B cell (primary cell): Measurements from ENCODE around the gene CDT1. TPM values are rescaled to one million over a fixed set of nuclear protein-coding genes. Genes with fewer than 3 reads are reported as not detected.
"Not testable (repeated sequence)": the region's sequence is repeated elsewhere in the genome, so short reads cannot be mapped to it uniquely, and the experiment has no call there.

Experiments
- ATAC-seq: fragments of 200-7000 bp; cut with Tn5 transposase; one replicate; pipeline ENCODE4 v1.10.0; 2021; ENCODE audit warnings: low read depth, mild to moderate bottlenecking, moderate number of reproducible peaks, moderate library complexity
- CTCF ChIA-PET: fragments of 350-600 bp; sonication (Branson Sonifier 250); formaldehyde crosslinking; loops from one replicate; lab custom pipeline; 2021; ENCODE audit warnings: antibody characterized with exemption, inconsistent platforms; lab: Charles Lee
- POLR2A ChIA-PET: fragments of 350-600 bp; sonication (Branson Sonifier 250); formaldehyde crosslinking; loops from one replicate; lab custom pipeline; 2021; ENCODE audit warnings: antibody characterized with exemption; lab: Charles Lee
- DNase-seq: peaks from one replicate; pipeline ENCODE4 v3.0.0; 2013
- H2AFZ ChIP-seq: 2 replicates; pipeline ENCODE4 v1.6.1; 2012; ENCODE audit warnings: mild to moderate bottlenecking, low read depth, low read length; ENCODE audit not compliant: insufficient read depth, poor library complexity, severe bottlenecking
- H3K27ac ChIP-seq, 2 donors: 1 replicate in 1 of 2; 2 replicates in 1 of 2; pipeline ENCODE4 v1.5.1; 2012 to 2013; ENCODE audit warnings: low read length in 2 of 2, mild to moderate bottlenecking in 2 of 2, moderate library complexity in 1 of 2
- H3K27me3 ChIP-seq, 4 experiments: fragments of 200-600 bp in 1 of 4; sonication (generic) in 1 of 4; replicated peaks in 1 of 4; 1 replicate in 2 of 4; 2 replicates in 2 of 4; pipeline versions ENCODE4 v1.6.1 to v1.7.0; 2013 to 2016; ENCODE audit warnings: low read length in 3 of 4, mild to moderate bottlenecking in 2 of 4, mixed read lengths in 1 of 4, moderate library complexity in 1 of 4; ENCODE audit not compliant: insufficient read depth in 4 of 4, control insufficient read depth in 3 of 4; ENCODE audit errors: control extremely low read depth in 1 of 4
- H3K36me3 ChIP-seq, 2 experiments: replicated peaks in 1 of 2; 1 replicate in 1 of 2; 2 replicates in 1 of 2; pipeline versions ENCODE4 v1.6.1 to v1.7.1; 2013; ENCODE audit warnings: low read length in 1 of 2; ENCODE audit not compliant: insufficient read depth in 2 of 2, control insufficient read depth in 1 of 2; ENCODE audit errors: control extremely low read depth in 1 of 2, extremely low read depth in 1 of 2
- H3K4me1 ChIP-seq, 2 donors: fragments of 200-600 bp in 1 of 2; sonication (generic) in 1 of 2; 1 replicate in 1 of 2; 2 replicates in 1 of 2; pipeline versions ENCODE4 v1.5.1 to v1.6.1; 2013 to 2017; ENCODE audit warnings: low read length in 2 of 2; ENCODE audit not compliant: control insufficient read depth in 2 of 2, insufficient read depth in 2 of 2
- H3K4me2 ChIP-seq: replicated peaks from 2 replicates; pipeline ENCODE3; 2012; ENCODE audit warnings: mild to moderate bottlenecking, low read depth, low read length; ENCODE audit not compliant: poor library complexity, severe bottlenecking
- H3K4me3 ChIP-seq, 5 experiments: fragments of 200-600 bp in 1 of 5; sonication (generic) in 1 of 5; 1 replicate in 3 of 5; 2 replicates in 2 of 5; pipeline versions ENCODE4 v1.5.1 to v1.7.0; 2011 to 2016; ENCODE audit warnings: low read length in 4 of 5, mild to moderate bottlenecking in 4 of 5, low read depth in 2 of 5, control low read depth in 1 of 5, moderate library complexity in 1 of 5; ENCODE audit not compliant: insufficient read depth in 1 of 5; ENCODE audit errors: control extremely low read depth in 1 of 5, extremely low read depth in 1 of 5
- H3K79me2 ChIP-seq: fragments of 200-600 bp; sonication (generic); one replicate; pipeline ENCODE4 v1.6.0; 2016; ENCODE audit warnings: low read length; ENCODE audit not compliant: control insufficient read depth, insufficient read depth
- H3K9ac ChIP-seq: fragments of 200-600 bp; sonication (generic); 2 replicates; pipeline ENCODE4 v1.6.1; 2017; ENCODE audit warnings: mild to moderate bottlenecking, low read length, moderate library complexity
- H3K9me3 ChIP-seq, 3 donors: one replicate each; pipeline versions ENCODE4 v1.6.1 to v1.7.1; 2013; ENCODE audit warnings: low read length in 2 of 3; ENCODE audit not compliant: control insufficient read depth in 2 of 3, insufficient read depth in 1 of 3; ENCODE audit errors: control extremely low read depth in 1 of 3
- H4K20me1 ChIP-seq: 2 replicates; pipeline ENCODE4 v1.6.0; 2012; ENCODE audit warnings: mild to moderate bottlenecking, low read length; ENCODE audit not compliant: insufficient read depth, control insufficient read depth, poor library complexity, severe bottlenecking
- H3K27ac Mint-ChIP-seq: one replicate; pipeline ENCODE4 v1.8.0; 2021; ENCODE audit warnings: mixed read lengths
- H3K27me3 Mint-ChIP-seq: one replicate; pipeline ENCODE4 v1.8.0; 2021; ENCODE audit warnings: mixed read lengths
- H3K4me1 Mint-ChIP-seq: one replicate; pipeline ENCODE4 v1.8.0; 2021; ENCODE audit warnings: mixed read lengths
- H3K4me3 Mint-ChIP-seq: one replicate; pipeline ENCODE4 v1.8.0; 2021; ENCODE audit warnings: mixed read lengths
- H3K9me3 Mint-ChIP-seq: one replicate; pipeline ENCODE4 v1.8.0; 2022; ENCODE audit warnings: mixed read lengths; ENCODE audit not compliant: insufficient read depth
- EZH2 ChIP-seq: IDR thresholded peaks from 2 replicates; pipeline ENCODE4 v1.6.1; 2012; ENCODE audit warnings: borderline replicate concordance, low read depth, mild to moderate bottlenecking, moderate library complexity, low read length; ENCODE audit not compliant: insufficient read depth, poor library complexity, severe bottlenecking
- WGBS: methylation state at CpG from one replicate; pipeline ENCODE4 v1.1.5; 2013; ENCODE audit warnings: missing lambda C conversion rate; ENCODE audit not compliant: insufficient coverage; 5-methylcytosine and 5-hydroxymethylcytosine counted together
- intact Hi-C: fragments of 100-400 bp; cut with micrococcal nuclease; formaldehyde crosslinking; loops from one replicate; pipeline ENCODE4 v1.10.0; 2022
- polyA plus RNA-seq: library from polyadenylated mRNA; depleted of rRNA; stranded (reverse); fragments of >200 nt; gene quantifications from 2 replicates; pipeline ENCODE4 v1.2.3, GENCODE V29; 2012
- total RNA-seq, 2 donors: library from RNA; stranded (reverse); fragments of 120-200 nt in 1 of 2; gene quantifications; 1 replicate in 1 of 2; 2 replicates in 1 of 2; pipeline versions ENCODE4 v1.2.3 to v1.2.4, GENCODE V29; 2013 to 2022
- TF ChIP-seq, protein P1 (sequence below): fragments of 200-600 bp; IDR thresholded peaks from one replicate; pipeline ENCODE4 v1.8.0; 2022; ENCODE audit warnings: antibody characterized with exemption, mild to moderate bottlenecking

Gene CDT1
- total and polyA plus RNA-seq, 2 donors (not counting 1 experiment from before 2014, with no cell fraction given), result 0.27 to 0.36 TPM

GRCh38 chr16:88787579-88788314 is 15.8 kb upstream of the CDT1 start:
- Mint-ChIP-seq H3K27ac (peak overlapping the region; percentile 63), H3K9me3 (no peaks in the 10 kb centered on the region), H3K4me3 (no peak overlapping the region), H3K27me3 (no peaks in the 10 kb centered on the region), H3K4me1 (peaks cover 39% of the 10 kb centered on the region)
- H4K20me1 ChIP-seq, result peaks cover 6% of the 10 kb centered on the region
- no peaks in the 10 kb centered on the region for H3K36me3 ChIP-seq
- peaks cover 0 to 3% (median 0%) of the 10 kb centered on the region in 3 donors for H3K9me3 ChIP-seq
- no peak overlapping the region for H2AFZ ChIP-seq
- peaks cover 46 to 53% of the 10 kb centered on the region in 2 donors for H3K4me1 ChIP-seq
- ATAC-seq (no peak), DNase-seq (no peak)
- no peak overlapping the region for H3K4me2 ChIP-seq
- intact Hi-C loops, result loop anchor here (10.0 kb wide), 2 partner anchors 153 to 333 kb away; partner anchors contain the start of genes IL17C and ZFPM1
- 93% methylated on average over 8 of the region's 11 CpGs for WGBS
- no peak for TF ChIP-seq EZH2
- TF ChIP-seq, protein P1, sequence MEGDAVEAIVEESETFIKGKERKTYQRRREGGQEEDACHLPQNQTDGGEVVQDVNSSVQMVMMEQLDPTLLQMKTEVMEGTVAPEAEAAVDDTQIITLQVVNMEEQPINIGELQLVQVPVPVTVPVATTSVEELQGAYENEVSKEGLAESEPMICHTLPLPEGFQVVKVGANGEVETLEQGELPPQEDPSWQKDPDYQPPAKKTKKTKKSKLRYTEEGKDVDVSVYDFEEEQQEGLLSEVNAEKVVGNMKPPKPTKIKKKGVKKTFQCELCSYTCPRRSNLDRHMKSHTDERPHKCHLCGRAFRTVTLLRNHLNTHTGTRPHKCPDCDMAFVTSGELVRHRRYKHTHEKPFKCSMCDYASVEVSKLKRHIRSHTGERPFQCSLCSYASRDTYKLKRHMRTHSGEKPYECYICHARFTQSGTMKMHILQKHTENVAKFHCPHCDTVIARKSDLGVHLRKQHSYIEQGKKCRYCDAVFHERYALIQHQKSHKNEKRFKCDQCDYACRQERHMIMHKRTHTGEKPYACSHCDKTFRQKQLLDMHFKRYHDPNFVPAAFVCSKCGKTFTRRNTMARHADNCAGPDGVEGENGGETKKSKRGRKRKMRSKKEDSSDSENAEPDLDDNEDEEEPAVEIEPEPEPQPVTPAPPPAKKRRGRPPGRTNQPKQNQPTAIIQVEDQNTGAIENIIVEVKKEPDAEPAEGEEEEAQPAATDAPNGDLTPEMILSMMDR, result no peak
- H3K9ac ChIP-seq, result no peak overlapping the region
- ChIA-PET POLR2A (interaction anchor here (0.8 kb wide), 1 partner anchor 50 kb away, joined by 4 read pairs; no protein-coding TSS in a partner anchor), CTCF (interaction anchor here (1.0 to 9.9 kb wide), 6 partner anchors 12 to 52 kb away, joined by 3 to 138 read pairs (median 4); no protein-coding TSS in a partner anchor)
- no peaks in the 10 kb centered on the region for H3K27me3 ChIP-seq
- no peak overlapping the region for H3K27ac ChIP-seq
- H3K4me3 ChIP-seq, result no peak overlapping the region
- peaks cover 4% of the 10 kb centered on the region for H3K79me2 ChIP-seq

GRCh38 chr16:88788749-88789148 is 14.8 kb upstream of the CDT1 start:
- CTCF ChIA-PET, result interaction anchor here (2.6 to 9.9 kb wide), 2 partner anchors 44 to 52 kb away, joined by 23 to 138 read pairs; no protein-coding TSS in a partner anchor
- H2AFZ ChIP-seq, H3K27me3 ChIP-seq, H3K9me3 Mint-ChIP-seq, H3K27me3 Mint-ChIP-seq, POLR2A ChIA-PET, H3K27ac Mint-ChIP-seq, H3K36me3 ChIP-seq, H4K20me1 ChIP-seq, H3K4me3 Mint-ChIP-seq, H3K4me2 ChIP-seq, H3K9me3 ChIP-seq, DNase-seq, ATAC-seq, H3K9ac ChIP-seq, H3K79me2 ChIP-seq, H3K4me3 ChIP-seq, H3K27ac ChIP-seq: not testable (repeated sequence)
- intact Hi-C loops, result loop anchor here (10.0 kb wide), 2 partner anchors 154 to 334 kb away; partner anchors contain the start of genes IL17C and ZFPM1
- WGBS, result 89% methylated on average over 3 of the region's 8 CpGs
- H3K4me1 Mint-ChIP-seq, result peaks cover 39% of the 10 kb centered on the region
- H3K4me1 ChIP-seq, result peaks cover 46 to 53% of the 10 kb centered on the region in 2 donors
